ENCODE results near the gene KSR2. TPM values are rescaled to one million over a fixed set of nuclear protein-coding genes. Genes with fewer than 3 reads are reported as not detected.

Gene KSR2
- total and polyA plus RNA-seq, 3 donors from 2014 or later: 2.4 to 3.8 (median 2.4) TPM

- Histone ChIP-seq H3K4me3 (no peak overlapping the region), H3K27me3 (no peaks in the 10 kb centered on the region), H3K9me3 (no peaks in the 10 kb centered on the region), H3K4me1 (no peaks in the 10 kb centered on the region), H3K36me3 (ENCODE audit: low read depth, missing control alignments) (no peaks in the 10 kb centered on the region), H3K27ac (no peak overlapping the region)
- WGBS, 2 donors: 93 to 94% methylated on average over 6 of the region's 6 CpGs
- intact Hi-C loops (cut with DNase I; ENCODE audit: low total_unique reads): no loop called here
- TF ChIP-seq, protein P1, sequence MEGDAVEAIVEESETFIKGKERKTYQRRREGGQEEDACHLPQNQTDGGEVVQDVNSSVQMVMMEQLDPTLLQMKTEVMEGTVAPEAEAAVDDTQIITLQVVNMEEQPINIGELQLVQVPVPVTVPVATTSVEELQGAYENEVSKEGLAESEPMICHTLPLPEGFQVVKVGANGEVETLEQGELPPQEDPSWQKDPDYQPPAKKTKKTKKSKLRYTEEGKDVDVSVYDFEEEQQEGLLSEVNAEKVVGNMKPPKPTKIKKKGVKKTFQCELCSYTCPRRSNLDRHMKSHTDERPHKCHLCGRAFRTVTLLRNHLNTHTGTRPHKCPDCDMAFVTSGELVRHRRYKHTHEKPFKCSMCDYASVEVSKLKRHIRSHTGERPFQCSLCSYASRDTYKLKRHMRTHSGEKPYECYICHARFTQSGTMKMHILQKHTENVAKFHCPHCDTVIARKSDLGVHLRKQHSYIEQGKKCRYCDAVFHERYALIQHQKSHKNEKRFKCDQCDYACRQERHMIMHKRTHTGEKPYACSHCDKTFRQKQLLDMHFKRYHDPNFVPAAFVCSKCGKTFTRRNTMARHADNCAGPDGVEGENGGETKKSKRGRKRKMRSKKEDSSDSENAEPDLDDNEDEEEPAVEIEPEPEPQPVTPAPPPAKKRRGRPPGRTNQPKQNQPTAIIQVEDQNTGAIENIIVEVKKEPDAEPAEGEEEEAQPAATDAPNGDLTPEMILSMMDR (IDR thresholded peaks at IDR 0.05): no peak
- no peak for TF ChIP-seq POLR2A (IDR thresholded peaks at IDR 0.05)
- no peak for DNase-seq
Measured at GRCh38 chr12:117570608-117571007, 398.2 kb downstream of the KSR2 start.

- H3K4me3 ChIP-seq: no peak overlapping the region
- WGBS, 2 donors: 62 to 66% methylated on average over 9 of the region's 9 CpGs
- no peaks in the 10 kb centered on the region for H3K4me1 ChIP-seq
- intact Hi-C loops (cut with DNase I; ENCODE audit: low total_unique reads): no loop called here
- no peak overlapping the region for H3K27ac ChIP-seq
- H3K27me3 ChIP-seq: no peaks in the 10 kb centered on the region
- no peaks in the 10 kb centered on the region for H3K36me3 ChIP-seq (ENCODE audit: low read depth, missing control alignments)
- DNase-seq: no peak
- H3K9me3 ChIP-seq: no peaks in the 10 kb centered on the region
- TF ChIP-seq, protein P1 (IDR thresholded peaks at IDR 0.05): no peak
- TF ChIP-seq POLR2A (IDR thresholded peaks at IDR 0.05): no peak
Measured at GRCh38 chr12:117567644-117568216, 401.1 kb downstream of the KSR2 start.

- no peaks in the 10 kb centered on the region for H3K27me3 ChIP-seq
- H3K27ac ChIP-seq: no peak overlapping the region
- no peak for DNase-seq
- 56 to 60% methylated on average over 9 of the region's 9 CpGs for WGBS, 2 donors
- H3K9me3 ChIP-seq: no peaks in the 10 kb centered on the region
- no peaks in the 10 kb centered on the region for H3K36me3 ChIP-seq (ENCODE audit: low read depth, missing control alignments)
- no peaks in the 10 kb centered on the region for H3K4me1 ChIP-seq
- no peak for TF ChIP-seq POLR2A (IDR thresholded peaks at IDR 0.05)
- TF ChIP-seq, protein P1 (IDR thresholded peaks at IDR 0.05): no peak
- no peak overlapping the region for H3K4me3 ChIP-seq
- intact Hi-C loops (cut with DNase I; ENCODE audit: low total_unique reads): no loop called here
Measured at GRCh38 chr12:117564881-117565280, 403.9 kb downstream of the KSR2 start.

DNA sequence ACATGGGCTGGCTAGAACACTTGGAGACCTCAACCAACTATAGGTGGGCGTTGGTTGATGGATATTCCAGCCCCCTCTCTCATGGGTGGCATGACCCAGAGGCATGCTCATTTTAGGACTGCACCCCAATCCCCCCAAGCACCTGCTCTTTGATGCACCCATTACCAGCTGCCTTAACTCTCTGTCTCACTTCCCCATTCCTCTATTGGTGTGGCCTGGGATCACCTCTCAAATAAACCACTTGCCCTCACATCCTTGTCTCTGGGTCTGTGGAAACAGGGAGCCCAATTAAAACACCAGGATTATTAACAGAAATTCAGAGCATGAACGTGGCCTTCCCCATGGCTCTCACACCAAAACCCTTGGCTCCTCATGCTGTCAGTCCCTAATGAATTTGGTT is 405.1 kb downstream of the KSR2 start:
- intact Hi-C loops (cut with DNase I; ENCODE audit: low total_unique reads): no loop called here
- H3K4me1 ChIP-seq: no peaks in the 10 kb centered on the region
- no peak for TF ChIP-seq POLR2A (IDR thresholded peaks at IDR 0.05)
- TF ChIP-seq, protein P1 (IDR thresholded peaks at IDR 0.05): no peak
- H3K27ac ChIP-seq: no peak overlapping the region
- DNase-seq: no peak
- H3K27me3 ChIP-seq: no peaks in the 10 kb centered on the region
- H3K4me3 ChIP-seq: no peak overlapping the region
- H3K9me3 ChIP-seq: no peaks in the 10 kb centered on the region
- 80 to 87% methylated on average over 2 of the region's 2 CpGs for WGBS, 2 donors
- no peaks in the 10 kb centered on the region for H3K36me3 ChIP-seq (ENCODE audit: low read depth, missing control alignments)

GRCh38 chr12:117563007-117563406 is 405.8 kb downstream of the KSR2 start:
- TF ChIP-seq POLR2A (IDR thresholded peaks at IDR 0.05): no peak
- TF ChIP-seq, protein P1 (IDR thresholded peaks at IDR 0.05): no peak
- 60 to 69% methylated on average over 5 of the region's 5 CpGs for WGBS, 2 donors
- no peaks in the 10 kb centered on the region for H3K9me3 ChIP-seq
- no peaks in the 10 kb centered on the region for H3K4me1 ChIP-seq
- no peak for DNase-seq
- no peaks in the 10 kb centered on the region for H3K27me3 ChIP-seq
- intact Hi-C loops (cut with DNase I; ENCODE audit: low total_unique reads): no loop called here
- no peak overlapping the region for H3K4me3 ChIP-seq
- no peak overlapping the region for H3K27ac ChIP-seq
- no peaks in the 10 kb centered on the region for H3K36me3 ChIP-seq (ENCODE audit: low read depth, missing control alignments)

Data from testis (tissue), 3 donors.